ENCODE data around the gene CCT6A.

The CCT6A gene

GRCh38 chr7:56074371-56074791 lies 22.8 kb downstream of the CCT6A start (continued):
- no peak for TF ChIP-seq ZNF624 (tag by site-specific recombination; IDR thresholded peaks at IDR 0.05)
- TF ChIP-seq ZNF645 (tag by site-specific recombination; IDR thresholded peaks at IDR 0.05): no peak
- TF ChIP-seq ZBTB11 (tag by site-specific recombination; conservative IDR thresholded peaks at IDR 0.05; ENCODE audit: low read depth): no peak
- TF ChIP-seq HOXA7 (CRISPR knock-in tag; IDR thresholded peaks at IDR 0.05; ENCODE audit: borderline replicate concordance): no peak
- no peak for TF ChIP-seq ZNF10 (tag by site-specific recombination; IDR thresholded peaks at IDR 0.05)
- no peak for TF ChIP-seq ZNF785 (tag by site-specific recombination; IDR thresholded peaks at IDR 0.05)
- no peak for TF ChIP-seq ZNF747 (tag by site-specific recombination; IDR thresholded peaks at IDR 0.05)
- TF ChIP-seq ZNF174 (tag by site-specific recombination; IDR thresholded peaks at IDR 0.05): no peak
- TF ChIP-seq ZNF175 (tag by site-specific recombination; IDR thresholded peaks at IDR 0.05): no peak
- TF ChIP-seq ZBTB26 (tag by site-specific recombination; optimal IDR thresholded peaks at IDR 0.05): no peak
- TF ChIP-seq ZBTB48 (tag by site-specific recombination; IDR thresholded peaks at IDR 0.05): no peak
- no peak for TF ChIP-seq ZNF114 (tag by site-specific recombination; IDR thresholded peaks at IDR 0.05)
- TF ChIP-seq CTCF (tag by site-specific recombination; IDR thresholded peaks at IDR 0.05): peak; percentile 72
- TF ChIP-seq WT1 (tag by site-specific recombination; IDR thresholded peaks at IDR 0.05): no peak
- peak; percentile 18; the same call in 1 of the 2 replicates for TF ChIP-seq ZFHX2 (tag by site-specific recombination; conservative IDR thresholded peaks at IDR 0.05)
- TF ChIP-seq ZBTB17 (tag by site-specific recombination; IDR thresholded peaks at IDR 0.05): peak; percentile 67
- TF ChIP-seq ZNF610 (tag by site-specific recombination; IDR thresholded peaks at IDR 0.05; ENCODE audit: borderline replicate concordance): no peak
- no peak for TF ChIP-seq ZBTB44 (tag by site-specific recombination; IDR thresholded peaks at IDR 0.05)
- no peak for TF ChIP-seq IKZF3 (tag by site-specific recombination; IDR thresholded peaks at IDR 0.05)

- ChIA-PET POLR2A (interaction anchor here (0.6 to 0.8 kb wide), 3 partner anchors 13 to 491 kb away, joined by 3 to 6 read pairs (median 4); no protein-coding TSS in a partner anchor), CTCF (no interaction called here)
- Histone ChIP-seq H3K36me3 (ENCODE audit: control insufficient read depth in 2 of 2, insufficient read depth in 1 of 2, low read length in 2 of 2) (peaks cover 18 to 36% of the 10 kb centered on the region in 2 experiments; a peak in 2 of 3 replicates), H3K9me3 (ENCODE audit: control insufficient read depth, insufficient read depth, low read depth, low read length) (no peaks in the 10 kb centered on the region), H3K4me3 (ENCODE audit: low read depth, low read length) (no peak overlapping the region), H3K27ac (ENCODE audit: extremely low read depth, low read depth, low read length) (no peak overlapping the region), H3K4me1 (ENCODE audit: control insufficient read depth, insufficient read depth, low read length) (no peaks in the 10 kb centered on the region)
- TF ChIP-seq ZNF488 (tag by site-specific recombination; IDR thresholded peaks at IDR 0.05) (no peak), ZBTB44 (tag by site-specific recombination; IDR thresholded peaks at IDR 0.05) (no peak), ZFP3 (tag by site-specific recombination; IDR thresholded peaks at IDR 0.05; ENCODE audit: low read depth) (no peak), ZNF37A (tag by site-specific recombination; IDR thresholded peaks at IDR 0.05) (no peak), ZNF350 (tag by site-specific recombination; IDR thresholded peaks at IDR 0.05) (no peak), ZNF311 (tag by site-specific recombination; IDR thresholded peaks at IDR 0.05; ENCODE audit: borderline replicate concordance) (no peak), ZNF76 (tag by site-specific recombination; IDR thresholded peaks at IDR 0.05; ENCODE audit: borderline replicate concordance, low read depth) (no peak)
These were observed 26.1 kb downstream of the CCT6A start for GRCh38 chr7:56077681-56078080.
